Activated CD4-positive, CD25-positive, alpha-beta regulatory T cell treated with anti-CD3 and anti-CD28 coated beads, Interleukin-2, amount 50 U/mL, for 24 hours (primary cell): Measurements from ENCODE around the gene LPIN1.

Source experiments
- ATAC-seq, 2 donors: fragments of 150-1000 bp; cut with Tn5 transposase; one replicate each; pipeline ENCODE4 v1.10.0; 2021; ENCODE audit warnings: mild to moderate bottlenecking in 1 of 2, moderate library complexity in 1 of 2

Gene LPIN1

GRCh38 chr2:11764359-11764758 is 17.9 kb downstream of the LPIN1 start:
- no peak for ATAC-seq

DNA sequence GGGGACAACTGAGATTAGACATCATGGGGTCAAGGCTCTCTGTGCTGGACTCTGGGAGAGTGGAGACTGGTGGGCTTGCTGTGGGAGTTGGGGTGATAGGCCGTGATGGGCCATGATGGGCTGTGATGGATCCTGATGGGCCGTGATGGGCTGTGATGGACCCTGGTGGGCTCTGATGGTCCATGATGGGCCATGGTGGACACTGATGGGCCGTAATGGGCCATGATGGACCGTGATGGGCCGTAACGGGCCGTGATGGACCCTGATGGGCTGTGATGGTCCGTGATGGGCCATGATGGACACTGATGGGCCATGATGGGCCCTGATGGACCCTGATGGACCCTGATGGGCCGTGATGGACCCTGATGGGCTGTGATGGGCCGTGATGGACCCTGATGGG is 18.5 kb downstream of the LPIN1 start:
- ATAC-seq: no peak

DNA sequence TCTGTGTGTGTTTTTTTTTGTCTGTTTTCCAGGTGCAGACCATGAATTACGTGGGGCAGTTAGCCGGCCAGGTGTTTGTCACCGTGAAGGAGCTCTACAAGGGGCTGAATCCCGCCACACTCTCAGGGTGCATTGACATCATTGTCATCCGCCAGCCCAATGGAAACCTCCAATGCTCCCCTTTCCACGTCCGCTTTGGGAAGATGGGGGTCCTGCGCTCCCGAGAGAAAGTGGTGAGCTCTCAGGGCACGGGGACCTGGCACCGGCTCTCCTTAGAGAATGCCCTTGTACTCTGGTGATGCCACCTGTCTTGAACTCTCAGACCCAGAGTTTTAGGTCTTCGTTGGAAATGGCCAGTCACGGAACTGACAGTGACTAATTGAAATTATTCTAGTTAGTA is 19.1 kb downstream of the LPIN1 start:
- ATAC-seq: no peak

GRCh38 chr2:11766016-11766415 is 19.6 kb downstream of the LPIN1 start:
- ATAC-seq: no peak

DNA sequence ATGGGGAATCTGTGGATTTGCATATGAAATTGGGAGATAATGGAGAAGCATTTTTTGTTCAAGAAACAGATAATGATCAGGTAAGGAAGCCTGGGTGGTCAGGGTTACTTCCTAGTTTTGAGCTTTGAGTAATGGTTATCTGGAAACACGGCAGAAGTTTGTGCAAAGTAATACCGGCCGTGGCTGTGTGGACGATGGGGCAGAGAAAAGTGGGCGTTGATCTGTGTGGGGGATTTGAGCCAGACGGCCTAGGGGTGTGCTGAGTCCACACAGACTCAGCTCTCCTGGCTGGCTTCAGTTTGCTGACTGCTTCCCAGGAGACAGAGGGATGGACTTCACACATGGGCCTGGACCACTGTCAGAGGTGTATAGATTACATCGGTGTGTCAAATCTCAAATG is 21.3 kb downstream of the LPIN1 start:
- ATAC-seq: no peak

- no peak for ATAC-seq
Observed at GRCh38 chr2:11768946-11769345, 22.5 kb downstream of the LPIN1 start.

- ATAC-seq: no peak
Observed at GRCh38 chr2:11769516-11769915, 23.1 kb downstream of the LPIN1 start.

GRCh38 chr2:11770531-11771188 is 24.2 kb downstream of the LPIN1 start:
- ATAC-seq: no peak

GRCh38 chr2:11771971-11772615 is 25.7 kb downstream of the LPIN1 start:
- ATAC-seq: no peak

DNA sequence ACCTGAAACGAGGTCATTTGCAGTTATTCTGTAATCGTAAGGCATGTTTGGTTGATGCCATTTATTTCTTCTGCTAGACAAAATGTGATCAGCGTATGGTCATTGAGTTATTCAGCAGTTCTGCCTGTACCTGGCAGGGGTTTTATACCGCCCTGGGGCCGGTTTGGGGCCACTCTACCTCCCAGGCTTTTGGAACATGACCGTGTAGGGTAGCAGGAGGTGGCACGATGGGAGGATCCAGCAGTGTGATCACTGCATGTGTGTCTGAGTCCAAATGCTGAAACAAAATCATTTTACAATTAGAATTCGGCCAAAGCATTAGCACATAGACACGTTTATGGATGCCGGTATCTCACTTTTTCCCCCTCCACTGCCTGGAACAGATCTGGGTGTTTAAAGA is 26.7 kb downstream of the LPIN1 start:
- ATAC-seq: no peak

- ATAC-seq: no peak
Observed at GRCh38 chr2:11773747-11774525, 27.5 kb downstream of the LPIN1 start.

GRCh38 chr2:11774600-11774999 is 28.2 kb downstream of the LPIN1 start:
- ATAC-seq: no peak

- peak; percentile 74 to 86 for ATAC-seq
Observed at GRCh38 chr2:11775384-11775783, 29.0 kb downstream of the LPIN1 start.

DNA sequence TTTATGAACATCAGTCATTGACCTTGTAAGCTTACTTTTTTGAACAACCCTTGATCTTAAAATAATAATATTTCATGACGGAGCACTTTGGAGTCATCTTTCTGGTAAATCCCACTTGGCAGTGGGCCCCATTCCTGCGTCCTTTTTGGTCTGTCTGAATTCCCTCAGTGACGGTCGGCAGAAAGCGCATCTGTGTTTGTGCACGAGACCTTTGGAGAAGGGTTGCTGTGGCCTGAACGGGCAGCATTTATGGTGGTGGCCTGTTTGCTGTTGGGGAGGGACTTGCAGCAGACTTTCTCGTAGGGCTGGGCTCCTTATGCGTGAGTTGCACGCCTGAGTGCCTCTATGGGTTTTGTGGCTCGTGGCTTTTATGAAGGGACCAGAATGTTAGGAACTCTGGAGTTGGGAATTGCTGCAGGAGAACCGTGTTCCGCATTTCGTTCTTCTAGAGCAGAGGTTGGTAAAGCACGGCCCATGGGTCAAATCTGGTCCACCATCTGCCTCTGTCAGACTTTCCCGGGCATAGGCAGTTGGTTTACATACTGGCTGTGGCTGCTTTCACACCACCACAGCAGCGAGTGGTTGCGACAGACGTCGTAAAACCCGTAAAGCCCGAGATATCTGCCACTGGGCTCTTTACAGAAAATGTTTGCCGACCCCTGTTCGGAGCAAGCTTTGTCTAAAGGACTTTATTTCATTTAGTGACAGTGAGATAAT is 30.8 kb downstream of the LPIN1 start:
- ATAC-seq: no peak

- ATAC-seq: no peak
Observed at GRCh38 chr2:11777886-11778415, 31.5 kb downstream of the LPIN1 start.

DNA sequence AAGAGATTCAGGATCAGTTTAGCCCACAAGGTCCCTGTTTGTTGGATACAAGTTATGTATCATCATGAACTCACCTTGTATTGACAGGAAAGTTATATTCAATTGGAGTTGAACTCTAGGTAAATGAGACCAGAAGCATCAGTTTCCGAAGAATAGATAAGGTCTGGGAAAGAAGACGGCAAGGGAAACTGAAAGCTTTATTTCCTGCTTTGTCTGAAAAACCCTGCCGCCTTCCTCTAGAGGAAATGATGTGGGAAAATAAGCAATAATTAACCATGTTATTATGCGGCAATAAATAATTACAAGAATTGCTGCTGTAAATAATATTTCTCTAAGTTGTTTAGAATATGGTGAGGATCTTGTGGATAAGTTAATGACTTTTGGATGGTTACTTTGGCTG is 32.0 kb downstream of the LPIN1 start:
- no peak for ATAC-seq

- peak; percentile 81 to 83 for ATAC-seq
Observed at GRCh38 chr2:11778923-11779757, 32.7 kb downstream of the LPIN1 start.

DNA sequence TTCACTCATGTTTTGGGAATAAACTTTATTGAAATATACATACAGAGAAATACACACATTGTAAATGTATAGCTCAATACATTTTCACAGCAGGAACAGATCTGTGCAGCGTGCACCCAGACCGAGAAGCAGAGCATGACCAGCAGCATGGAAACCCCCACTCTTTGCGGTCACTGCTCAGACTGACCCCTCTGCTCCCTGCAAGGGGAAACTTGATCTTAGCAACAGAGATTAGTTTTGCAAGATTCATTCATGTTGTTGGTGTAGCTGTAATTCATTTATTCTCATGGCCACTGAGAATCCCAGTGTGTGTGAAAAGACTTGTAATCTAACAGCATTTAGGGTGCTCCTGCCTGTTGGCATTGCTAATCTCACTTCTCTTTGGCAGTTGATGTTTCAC is 35.2 kb downstream of the LPIN1 start:
- ATAC-seq: no peak

GRCh38 chr2:11784280-11784679 is 37.8 kb downstream of the LPIN1 start:
- ATAC-seq: no peak

GRCh38 chr2:11784747-11785610 is 38.5 kb downstream of the LPIN1 start:
- ATAC-seq: peak; percentile 53 to 55

DNA sequence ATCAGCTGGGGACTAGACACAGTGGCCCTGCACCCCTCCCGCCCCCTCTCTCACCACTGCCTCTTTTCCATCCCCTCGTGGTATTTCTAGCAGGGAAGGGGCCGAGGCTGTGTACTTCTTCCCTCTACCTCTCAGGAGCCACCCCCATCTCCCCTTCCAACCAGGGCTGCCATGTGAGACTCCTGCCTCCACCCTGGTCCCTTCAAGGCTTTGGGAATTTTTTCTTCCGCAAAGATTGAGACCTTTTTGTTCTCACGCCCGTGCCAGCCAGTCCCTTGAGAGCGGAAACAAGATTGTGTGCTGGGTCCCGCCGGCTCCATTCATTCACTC is 39.1 kb downstream of the LPIN1 start:
- no peak for ATAC-seq
